T-helper 22 cell (primary cell): ENCODE results near the gene COL4A1.

Experiments
- DNase-seq: peaks from one replicate; pipeline ENCODE4 v3.0.0-alpha.2; 2020; ENCODE audit warnings: low read depth

Gene COL4A1

GRCh38 chr13:110220471-110220870 is 86.5 kb downstream of the COL4A1 start:
- no peak for DNase-seq

GRCh38 chr13:110218581-110219201 is 88.3 kb downstream of the COL4A1 start:
- DNase-seq: no peak

- DNase-seq: no peak
These were observed 89.1 kb downstream of the COL4A1 start for GRCh38 chr13:110217811-110218210.

DNA sequence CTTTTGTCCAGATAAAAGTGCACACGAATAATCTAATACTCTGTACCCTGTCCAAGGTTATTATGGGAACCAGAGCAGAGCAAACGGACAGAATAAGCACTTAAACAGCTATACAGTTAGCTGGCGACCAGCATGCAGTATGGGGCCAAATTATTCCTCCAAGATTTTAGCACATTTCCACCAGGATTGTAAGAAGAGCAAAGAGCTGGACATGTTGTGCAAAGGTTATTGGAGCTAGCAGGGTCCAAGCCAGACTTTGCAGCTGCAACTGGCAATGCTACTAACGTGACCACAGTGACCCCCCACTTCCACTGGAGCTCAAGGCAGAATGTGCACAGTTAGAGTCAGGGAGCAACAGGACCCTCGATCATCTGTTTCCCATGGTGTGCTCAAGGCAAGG is 89.9 kb downstream of the COL4A1 start:
- DNase-seq: no peak

DNA sequence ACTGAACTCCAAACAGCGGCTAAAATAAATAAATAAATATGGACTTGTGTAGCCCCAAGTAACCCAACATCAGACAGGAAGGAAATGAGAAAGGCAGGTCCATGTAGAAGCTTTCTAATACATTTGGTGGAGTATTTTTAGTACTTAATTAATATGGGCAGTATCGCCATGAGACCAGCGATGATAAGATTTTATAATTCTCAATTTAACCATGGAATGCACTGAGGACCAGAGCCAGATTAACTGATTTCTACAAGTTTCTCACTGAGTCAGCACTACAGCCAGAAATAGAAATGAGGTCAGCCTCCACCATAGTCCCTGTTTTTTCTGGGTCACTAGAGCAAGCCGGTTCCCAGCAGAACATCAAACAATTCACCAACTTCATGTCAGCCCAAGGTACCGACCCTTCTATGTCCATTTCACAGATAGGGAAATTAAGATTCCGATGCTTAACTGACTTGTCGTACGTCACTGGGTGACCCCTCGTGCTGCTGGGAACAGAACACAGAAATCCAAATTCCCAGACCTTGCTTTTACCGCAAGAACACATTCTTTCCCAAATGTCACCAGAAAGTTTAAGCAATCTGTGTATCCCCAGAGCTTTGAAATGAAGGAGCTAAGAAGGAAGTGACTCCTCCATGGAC is 90.4 kb downstream of the COL4A1 start:
- no peak for DNase-seq

DNA sequence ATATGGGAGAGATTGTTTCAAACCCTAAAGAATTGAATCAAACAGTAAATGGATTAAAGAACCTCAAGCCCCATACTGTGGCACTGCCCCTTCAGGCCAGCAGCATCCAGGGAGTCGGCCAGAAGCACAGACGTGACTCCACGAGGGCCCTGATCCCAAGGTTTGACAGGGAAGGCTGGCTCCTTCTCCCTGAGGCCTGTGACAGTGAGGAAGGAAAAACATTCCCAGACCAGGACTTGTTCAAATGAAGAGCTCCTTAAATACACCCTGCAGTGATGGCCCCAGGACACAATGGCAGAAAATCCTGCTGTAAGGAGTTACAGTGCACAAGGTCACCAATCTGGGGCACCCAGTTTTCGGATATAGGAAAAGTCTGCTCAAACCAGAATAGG is 91.0 kb downstream of the COL4A1 start:
- no peak for DNase-seq

- no peak for DNase-seq
These were observed 91.4 kb downstream of the COL4A1 start for GRCh38 chr13:110215606-110216005.

GRCh38 chr13:110214637-110215036 is 92.3 kb downstream of the COL4A1 start:
- no peak for DNase-seq

DNA sequence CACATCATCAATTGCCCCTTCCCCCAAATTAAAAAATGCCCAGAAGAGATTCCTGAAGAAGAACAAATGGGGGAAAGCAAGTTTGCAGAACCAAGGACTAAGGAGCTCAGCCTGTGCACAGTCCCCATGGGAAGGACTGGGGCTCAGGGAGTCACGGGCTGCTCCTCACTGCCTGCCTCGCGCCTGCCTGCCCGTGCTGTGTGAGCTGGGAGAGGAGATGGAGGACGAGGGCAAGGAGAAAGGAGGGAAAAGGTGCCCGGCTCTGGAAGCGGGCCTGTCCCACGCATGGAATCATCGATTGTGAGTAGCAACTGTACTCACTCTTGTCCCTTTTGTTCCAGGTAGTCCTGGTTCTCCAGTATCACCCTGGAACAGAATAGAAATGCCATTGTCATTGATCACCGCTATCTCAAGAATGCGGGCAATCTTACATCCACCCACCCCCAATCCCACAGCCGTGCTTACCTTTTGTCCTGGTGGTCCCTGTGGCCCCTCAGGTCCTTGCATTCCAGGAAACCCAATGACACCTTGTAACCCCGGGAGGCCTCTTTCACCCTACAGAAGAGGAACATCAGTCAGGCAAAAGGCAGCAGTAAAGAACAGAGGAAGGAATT is 93.4 kb downstream of the COL4A1 start:
- no peak for DNase-seq

- no peak for DNase-seq
These were observed 94.4 kb downstream of the COL4A1 start for GRCh38 chr13:110212529-110212928.

- DNase-seq: no peak
These were observed 95.2 kb downstream of the COL4A1 start for GRCh38 chr13:110211735-110212134.

DNA sequence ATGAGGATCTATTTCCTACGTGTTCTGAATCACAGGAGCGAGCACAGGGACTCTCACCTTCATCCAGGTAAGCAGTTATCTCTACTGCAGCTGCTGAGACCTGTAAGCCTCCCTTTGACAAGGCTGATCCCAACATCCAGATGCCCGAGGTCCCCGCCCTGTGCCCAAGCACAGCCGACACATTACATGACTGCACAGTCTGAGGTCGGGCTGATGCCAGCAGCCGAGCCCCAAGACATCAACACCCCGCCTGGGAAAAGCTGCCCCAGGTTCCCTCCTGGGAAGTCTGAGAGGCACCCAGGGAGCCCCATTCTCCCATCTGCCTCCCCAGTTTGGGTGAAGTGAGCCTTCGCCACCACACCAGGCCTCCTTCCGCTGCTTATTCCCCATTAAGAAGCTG is 95.9 kb downstream of the COL4A1 start:
- DNase-seq: no peak

DNA sequence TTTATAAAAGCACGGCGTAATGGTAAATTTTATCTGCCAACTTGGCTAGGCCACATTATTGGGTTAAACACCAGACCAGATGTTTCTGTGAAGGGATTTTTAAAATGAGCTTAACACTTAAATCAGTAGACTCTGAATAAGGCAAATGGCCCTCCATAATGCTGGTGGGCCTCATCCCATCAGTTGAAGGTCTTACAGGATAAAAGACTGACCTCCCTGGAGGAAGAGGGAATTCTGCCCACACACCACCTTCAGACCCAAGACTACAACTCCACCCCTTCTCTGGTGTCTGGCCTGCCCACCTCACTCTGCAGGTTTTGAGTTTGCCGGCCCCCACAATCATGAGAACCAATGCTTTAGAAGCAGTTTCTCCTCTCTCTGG is 96.4 kb downstream of the COL4A1 start:
- no peak for DNase-seq

DNA sequence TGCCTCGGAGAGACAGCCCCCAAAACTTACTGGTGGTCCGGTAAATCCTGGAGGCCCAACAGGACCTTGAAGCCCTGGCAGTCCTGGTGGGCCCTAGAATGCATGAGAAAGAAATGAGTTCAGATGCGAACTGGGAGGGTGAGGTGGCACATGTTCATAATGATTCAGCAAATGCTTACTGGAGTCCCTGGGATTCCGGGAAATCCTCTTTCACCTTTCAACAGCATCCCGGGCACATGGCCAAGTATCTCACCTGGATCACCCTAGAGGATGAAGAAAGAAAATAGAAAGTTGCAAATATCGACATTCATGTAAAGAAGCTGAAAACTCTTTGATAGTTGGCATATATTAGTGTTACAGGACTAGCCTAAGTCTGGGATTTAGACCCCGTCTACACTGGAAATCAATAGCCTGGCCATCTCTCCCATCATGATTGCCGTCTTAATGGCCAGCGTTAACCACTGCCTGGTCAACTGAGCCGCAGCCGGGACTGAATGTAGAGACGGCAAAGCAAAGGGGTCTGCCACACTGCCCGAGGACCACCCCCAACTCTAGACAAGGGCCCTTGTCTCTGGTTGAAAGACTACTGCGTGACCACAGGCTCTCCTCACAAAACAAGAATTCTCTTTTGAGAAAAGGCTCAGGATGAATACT is 96.9 kb downstream of the COL4A1 start:
- DNase-seq: no peak

- DNase-seq: no peak
These were observed 98.8 kb downstream of the COL4A1 start for GRCh38 chr13:110208116-110208515.

GRCh38 chr13:110206996-110207395 is 100.0 kb downstream of the COL4A1 start:
- DNase-seq: no peak

GRCh38 chr13:110206185-110206584 is 100.8 kb downstream of the COL4A1 start:
- DNase-seq: no peak

DNA sequence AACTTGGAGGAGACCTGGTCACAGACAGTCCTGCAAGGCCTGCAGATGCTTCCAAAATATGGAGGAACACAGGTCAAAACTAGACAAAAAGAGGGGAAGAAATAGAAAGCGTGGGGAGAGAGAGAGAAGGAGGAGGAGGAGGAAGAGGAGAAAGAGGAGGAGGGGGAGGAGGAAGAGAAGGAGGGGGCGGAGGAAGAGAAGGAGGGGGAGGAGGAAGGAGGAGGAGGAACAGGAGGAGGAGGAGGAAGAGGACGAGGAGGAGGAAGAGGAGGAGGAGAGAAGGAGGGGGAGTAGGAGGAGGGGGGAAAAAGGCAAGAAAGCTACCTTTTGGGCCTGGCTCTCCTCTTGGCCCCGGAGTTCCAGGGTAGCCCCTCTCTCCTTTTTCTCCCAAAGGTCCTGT is 105.8 kb downstream of the COL4A1 start:
- no peak for DNase-seq

- no peak for DNase-seq
These were observed 106.6 kb downstream of the COL4A1 start for GRCh38 chr13:110200276-110200870.

DNA sequence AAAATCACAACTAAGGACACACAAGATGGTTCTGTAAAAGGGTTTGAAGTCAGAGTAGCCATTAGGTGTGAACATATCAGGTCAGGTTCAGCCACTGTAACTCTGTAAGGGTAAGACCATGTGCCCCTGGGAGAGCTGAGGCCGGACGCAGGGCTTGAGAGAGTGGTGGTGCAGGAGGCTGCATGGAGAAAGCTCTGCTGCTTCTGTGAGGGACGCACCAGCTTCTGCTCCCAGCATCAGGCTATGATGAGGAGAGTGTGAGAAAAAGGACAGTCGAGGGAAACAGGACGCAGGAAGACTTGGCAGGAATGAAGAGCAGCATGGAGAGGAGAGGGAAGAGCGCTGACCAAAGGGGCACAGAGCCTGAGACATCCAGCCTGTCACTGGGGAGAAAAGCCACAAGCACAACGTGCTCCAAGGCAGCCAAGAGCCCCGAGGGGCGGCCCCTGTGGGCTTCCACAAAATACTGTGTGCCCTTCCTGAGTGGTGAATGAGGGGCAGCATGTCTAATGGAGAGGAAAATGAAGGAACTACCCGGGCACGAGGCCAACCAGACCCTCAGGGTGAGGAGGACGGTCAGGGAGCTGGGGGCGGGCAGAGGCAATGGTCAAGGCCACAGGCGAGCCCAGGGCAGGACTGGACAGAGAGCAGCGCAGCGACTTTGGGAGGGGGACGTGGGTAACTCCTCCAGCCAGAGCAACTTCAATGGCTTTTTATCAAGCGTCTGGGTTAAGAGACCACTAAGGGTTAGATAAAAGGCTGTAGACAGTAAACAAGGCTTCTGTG is 107.7 kb downstream of the COL4A1 start:
- DNase-seq: no peak

DNA sequence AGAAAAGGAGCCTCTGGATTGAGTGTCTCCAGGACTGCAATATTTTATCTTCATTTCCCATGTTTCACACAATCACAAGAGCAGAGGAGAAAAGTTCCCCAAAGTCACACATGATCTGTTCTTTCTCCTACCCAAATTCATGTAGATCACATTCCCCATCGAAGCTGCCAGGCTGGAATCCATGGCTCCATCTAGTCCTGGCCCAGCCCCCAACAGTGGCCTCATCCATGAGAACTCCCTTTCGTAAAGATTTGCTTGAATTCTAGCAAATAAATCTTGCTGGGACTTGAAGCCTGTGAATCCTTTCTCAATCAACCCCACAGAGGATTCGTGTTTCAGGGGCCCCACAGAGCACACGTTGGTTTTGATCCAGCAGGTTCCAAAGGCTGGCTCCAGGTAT is 109.5 kb downstream of the COL4A1 start:
- no peak for DNase-seq

- no peak for DNase-seq
These were observed 109.9 kb downstream of the COL4A1 start for GRCh38 chr13:110197026-110197425.
